Measurements from ENCODE around the gene SMAD2.
"Not testable (repeated sequence)": the region's sequence is repeated elsewhere in the genome, so short reads cannot be mapped to it uniquely, and the experiment has no call there.

Gene SMAD2

GRCh38 chr18:47831351-47831750 is 99.1 kb downstream of the SMAD2 start:
- no peak for FAIRE-seq

GRCh38 chr18:47830772-47831171 is 99.7 kb downstream of the SMAD2 start:
- FAIRE-seq, result no peak

GRCh38 chr18:47829831-47830230 is 100.6 kb downstream of the SMAD2 start:
- no peak for FAIRE-seq

- FAIRE-seq, result not testable (repeated sequence)
Measured at GRCh38 chr18:47828031-47828430, 102.4 kb downstream of the SMAD2 start.

GRCh38 chr18:47826157-47827074 is 104.0 kb downstream of the SMAD2 start:
- FAIRE-seq, result no peak

- no peak for FAIRE-seq
Measured at GRCh38 chr18:47821314-47821713, 109.1 kb downstream of the SMAD2 start.

GRCh38 chr18:47817795-47818077 is 112.7 kb downstream of the SMAD2 start:
- no peak for FAIRE-seq

GRCh38 chr18:47817017-47817794 is 113.3 kb downstream of the SMAD2 start:
- FAIRE-seq, result no peak

GRCh38 chr18:47815486-47816270 is 114.8 kb downstream of the SMAD2 start:
- FAIRE-seq, result no peak

- no peak for FAIRE-seq
Measured at GRCh38 chr18:47809420-47809819, 121.0 kb downstream of the SMAD2 start.

- FAIRE-seq, result no peak
Measured at GRCh38 chr18:47802802-47803201, 127.7 kb downstream of the SMAD2 start.

- FAIRE-seq, result no peak
Measured at GRCh38 chr18:47801817-47802216, 128.6 kb downstream of the SMAD2 start.

- no peak for FAIRE-seq
Measured at GRCh38 chr18:47800756-47801155, 129.7 kb downstream of the SMAD2 start.

- FAIRE-seq, result no peak
Measured at GRCh38 chr18:47800248-47800647, 130.2 kb downstream of the SMAD2 start.

- FAIRE-seq, result no peak
Measured at GRCh38 chr18:47799376-47799775, 131.1 kb downstream of the SMAD2 start.

- FAIRE-seq, result no peak
Measured at GRCh38 chr18:47798366-47798765, 132.1 kb downstream of the SMAD2 start.

GRCh38 chr18:47797126-47797525 is 133.3 kb downstream of the SMAD2 start:
- no peak for FAIRE-seq

- no peak for FAIRE-seq
Measured at GRCh38 chr18:47795434-47795814, 135.0 kb downstream of the SMAD2 start.

- no peak for FAIRE-seq
Measured at GRCh38 chr18:47794725-47795433, 135.6 kb downstream of the SMAD2 start.

- no peak for FAIRE-seq
Measured at GRCh38 chr18:47793609-47794008, 136.8 kb downstream of the SMAD2 start.

GRCh38 chr18:47791461-47791985 is 138.9 kb downstream of the SMAD2 start:
- FAIRE-seq, result no peak

GRCh38 chr18:47790036-47790435 is 140.4 kb downstream of the SMAD2 start:
- no peak for FAIRE-seq

- no peak for FAIRE-seq
Measured at GRCh38 chr18:47788621-47789020, 141.8 kb downstream of the SMAD2 start.

All from A204.1 (cell line).